BE2C (cell line): Measurements from ENCODE around the gene NEDD9.

Experiments used
- DNase-seq: peaks from one replicate; pipeline ENCODE4 v3.0.0-alpha.2; 2020
- H3K27me3 ChIP-seq: fragments of 250-450 bp; sonication (Bioruptor Pico); 2 replicates; pipeline ENCODE4 v1.5.1; 2020; ENCODE audit warnings: mild to moderate bottlenecking
- H3K36me3 ChIP-seq: fragments of 250-450 bp; sonication (Bioruptor Pico); 2 replicates; pipeline ENCODE4 v1.5.1; 2020; ENCODE audit warnings: mild to moderate bottlenecking
- H3K4me1 ChIP-seq: fragments of 250-450 bp; sonication (Bioruptor Pico); 2 replicates; pipeline ENCODE4 v1.5.1; 2020
- H3K4me3 ChIP-seq: 2 replicates; pipeline ENCODE4 v1.5.1; 2011; ENCODE audit warnings: low read depth, low read length
- H3K9me3 ChIP-seq: fragments of 250-450 bp; sonication (Bioruptor Pico); 2 replicates; pipeline ENCODE4 v1.5.1; 2020
- TF ChIP-seq, protein P1 (sequence below): IDR thresholded peaks from 2 replicates; pipeline ENCODE4 v1.5.1; 2012; ENCODE audit warnings: mild to moderate bottlenecking, low read depth, low read length

NEDD9 gene

DNA sequence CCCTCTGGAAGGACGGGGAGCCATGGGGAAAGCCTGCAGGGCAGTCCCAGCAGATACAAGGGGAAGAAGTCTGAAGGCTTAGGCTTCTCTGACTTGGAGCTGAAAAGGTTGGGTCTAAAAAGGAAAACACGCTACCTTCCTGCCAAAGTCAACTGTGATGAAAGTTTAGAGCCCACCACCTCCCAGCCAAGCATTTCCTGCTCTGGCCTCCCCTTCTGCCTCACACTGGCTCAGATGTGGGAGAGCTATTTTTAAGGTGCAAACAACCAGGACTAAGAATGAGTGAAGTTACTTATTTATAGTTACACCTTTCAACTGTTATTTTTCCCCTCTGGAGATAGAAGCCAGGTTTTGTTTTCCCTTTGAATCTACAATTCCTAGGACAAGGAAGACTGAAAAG, 21.2 kb downstream of the NEDD9 start:
- H3K36me3 ChIP-seq, result no peaks in the 10 kb centered on the region
- H3K4me1 ChIP-seq, result no peaks in the 10 kb centered on the region
- H3K27me3 ChIP-seq, result no peaks in the 10 kb centered on the region
- no peak for DNase-seq
- TF ChIP-seq, protein P1, sequence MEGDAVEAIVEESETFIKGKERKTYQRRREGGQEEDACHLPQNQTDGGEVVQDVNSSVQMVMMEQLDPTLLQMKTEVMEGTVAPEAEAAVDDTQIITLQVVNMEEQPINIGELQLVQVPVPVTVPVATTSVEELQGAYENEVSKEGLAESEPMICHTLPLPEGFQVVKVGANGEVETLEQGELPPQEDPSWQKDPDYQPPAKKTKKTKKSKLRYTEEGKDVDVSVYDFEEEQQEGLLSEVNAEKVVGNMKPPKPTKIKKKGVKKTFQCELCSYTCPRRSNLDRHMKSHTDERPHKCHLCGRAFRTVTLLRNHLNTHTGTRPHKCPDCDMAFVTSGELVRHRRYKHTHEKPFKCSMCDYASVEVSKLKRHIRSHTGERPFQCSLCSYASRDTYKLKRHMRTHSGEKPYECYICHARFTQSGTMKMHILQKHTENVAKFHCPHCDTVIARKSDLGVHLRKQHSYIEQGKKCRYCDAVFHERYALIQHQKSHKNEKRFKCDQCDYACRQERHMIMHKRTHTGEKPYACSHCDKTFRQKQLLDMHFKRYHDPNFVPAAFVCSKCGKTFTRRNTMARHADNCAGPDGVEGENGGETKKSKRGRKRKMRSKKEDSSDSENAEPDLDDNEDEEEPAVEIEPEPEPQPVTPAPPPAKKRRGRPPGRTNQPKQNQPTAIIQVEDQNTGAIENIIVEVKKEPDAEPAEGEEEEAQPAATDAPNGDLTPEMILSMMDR, result no peak
- no peaks in the 10 kb centered on the region for H3K9me3 ChIP-seq
- H3K4me3 ChIP-seq, result no peak overlapping the region

DNA sequence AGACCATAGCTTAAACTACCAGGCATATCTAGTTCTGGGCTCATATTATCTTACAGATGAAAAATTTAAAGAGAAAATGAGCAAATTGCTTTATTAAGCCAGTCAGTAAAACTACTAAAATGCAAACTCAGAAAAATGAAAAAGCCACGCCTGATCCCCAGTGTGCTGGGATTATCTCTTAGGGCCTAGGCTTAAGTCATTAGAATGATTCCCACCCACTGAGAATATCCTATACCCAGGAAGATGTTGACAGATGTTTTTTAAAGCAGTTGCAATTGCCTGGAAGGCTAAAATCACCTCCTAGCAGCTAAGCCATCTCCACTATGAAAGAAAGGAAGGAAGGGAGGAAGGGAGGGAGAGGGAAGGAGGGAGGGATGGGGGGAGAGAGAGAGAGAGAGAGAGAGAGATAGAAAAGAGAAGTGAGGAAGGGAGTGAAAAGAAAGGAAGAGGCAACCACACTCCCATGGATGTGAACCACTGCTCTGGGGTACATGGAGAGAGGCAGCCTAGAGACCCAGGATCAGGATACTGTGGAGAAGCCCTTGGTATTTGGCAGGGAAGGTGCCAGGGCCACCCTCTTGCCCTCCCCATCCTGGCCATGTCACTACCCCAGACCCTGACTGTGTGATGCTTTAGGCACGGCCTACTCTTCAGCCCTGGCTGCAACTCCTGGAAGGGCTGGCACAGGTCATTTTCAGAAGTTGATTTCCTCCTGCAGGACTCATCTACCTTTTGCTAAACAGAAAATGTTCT, 21.9 kb downstream of the NEDD9 start:
- TF ChIP-seq, protein P1, result no peak
- H3K9me3 ChIP-seq, result no peaks in the 10 kb centered on the region
- no peaks in the 10 kb centered on the region for H3K36me3 ChIP-seq
- no peak for DNase-seq
- H3K27me3 ChIP-seq, result no peaks in the 10 kb centered on the region
- no peaks in the 10 kb centered on the region for H3K4me1 ChIP-seq
- H3K4me3 ChIP-seq, result no peak overlapping the region

DNA sequence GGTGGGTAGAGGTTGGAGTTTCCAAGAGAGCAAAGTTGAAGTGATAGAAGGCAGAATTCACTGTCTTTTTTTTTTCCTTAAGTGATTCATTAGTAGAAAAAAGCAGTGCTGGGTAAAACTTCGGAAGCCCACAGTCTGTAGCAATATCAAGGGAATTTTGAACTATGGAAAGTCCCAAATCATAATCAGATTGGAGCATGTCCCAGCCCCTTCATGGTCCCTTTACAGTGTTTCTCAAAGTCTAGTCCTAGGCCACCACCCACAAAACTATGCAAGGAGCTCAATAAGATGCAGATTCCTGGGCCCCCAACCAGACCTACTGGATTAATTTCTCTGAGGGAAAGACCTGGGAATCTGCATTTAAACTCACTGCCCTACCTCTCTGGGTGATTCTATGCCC, 22.6 kb downstream of the NEDD9 start:
- Histone ChIP-seq H3K27me3 (no peaks in the 10 kb centered on the region), H3K9me3 (no peaks in the 10 kb centered on the region), H3K4me1 (no peaks in the 10 kb centered on the region), H3K36me3 (no peaks in the 10 kb centered on the region), H3K4me3 (no peak overlapping the region)
- no peak for DNase-seq
- TF ChIP-seq, protein P1, result no peak

DNA sequence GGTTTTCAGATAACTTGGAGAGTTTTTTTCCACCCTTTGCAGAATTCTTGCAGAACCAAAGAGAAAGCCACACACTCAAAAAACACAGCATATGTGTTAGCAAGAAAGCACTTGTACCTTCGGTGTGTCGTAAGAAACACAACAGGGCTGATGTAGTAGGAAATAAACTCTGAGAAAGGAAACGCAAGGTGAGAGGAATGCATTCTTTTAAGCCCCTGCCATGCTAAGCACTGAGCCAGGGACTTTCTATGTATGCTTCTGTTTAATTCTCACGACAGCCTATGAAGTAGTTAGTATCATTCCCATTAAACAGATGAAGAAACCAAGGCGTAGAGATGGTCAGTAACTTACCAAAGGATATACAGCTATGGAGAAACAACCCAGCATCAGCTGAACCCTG, 23.1 kb downstream of the NEDD9 start:
- no peak for DNase-seq
- H3K36me3 ChIP-seq, result no peaks in the 10 kb centered on the region
- TF ChIP-seq, protein P1, result no peak
- H3K27me3 ChIP-seq, result no peaks in the 10 kb centered on the region
- no peaks in the 10 kb centered on the region for H3K9me3 ChIP-seq
- H3K4me3 ChIP-seq, result no peak overlapping the region
- H3K4me1 ChIP-seq, result no peaks in the 10 kb centered on the region

DNA sequence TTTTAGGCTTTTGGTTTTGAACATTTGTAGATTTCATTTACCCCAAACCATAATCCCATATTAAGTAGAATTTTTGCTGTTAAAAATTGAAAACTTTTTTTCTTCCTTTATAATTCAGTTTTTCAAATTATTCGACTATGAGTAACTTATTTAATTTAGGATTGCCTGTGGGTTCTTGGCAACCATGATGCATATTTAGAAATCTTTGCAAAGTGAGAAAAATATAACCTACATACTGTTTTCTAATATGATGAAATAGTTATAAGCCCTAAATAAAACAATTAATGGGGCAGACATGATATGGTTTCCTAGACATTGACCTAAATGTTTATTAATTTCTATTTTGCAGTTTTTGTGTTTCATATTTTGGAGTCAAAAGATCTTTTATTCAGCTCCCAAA, 23.6 kb downstream of the NEDD9 start:
- no peaks in the 10 kb centered on the region for H3K27me3 ChIP-seq
- H3K4me1 ChIP-seq, result no peaks in the 10 kb centered on the region
- TF ChIP-seq, protein P1, result no peak
- H3K36me3 ChIP-seq, result no peaks in the 10 kb centered on the region
- no peak overlapping the region for H3K4me3 ChIP-seq
- H3K9me3 ChIP-seq, result no peaks in the 10 kb centered on the region
- DNase-seq, result no peak

DNA sequence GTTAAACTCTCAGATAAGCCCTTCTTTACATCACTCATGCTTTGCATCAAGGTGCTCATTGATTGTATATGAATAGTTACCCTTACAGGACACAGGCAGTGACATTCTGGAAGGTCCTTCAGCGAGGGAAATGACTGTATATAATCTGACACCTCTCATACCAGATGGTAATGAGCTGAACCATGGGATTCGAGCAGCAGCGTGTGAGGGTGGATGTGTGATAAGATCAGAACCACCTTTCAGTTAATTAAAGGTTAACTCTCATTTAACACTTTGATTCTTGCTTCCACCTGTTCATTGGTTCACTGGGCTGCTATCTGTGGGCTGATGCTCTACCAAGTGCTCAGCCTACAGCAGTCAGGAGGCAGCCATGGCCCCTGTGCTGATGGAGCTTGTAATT, 24.2 kb downstream of the NEDD9 start:
- Histone ChIP-seq H3K27me3 (no peaks in the 10 kb centered on the region), H3K4me3 (no peak overlapping the region), H3K36me3 (no peaks in the 10 kb centered on the region), H3K9me3 (no peaks in the 10 kb centered on the region), H3K4me1 (no peaks in the 10 kb centered on the region)
- DNase-seq, result no peak
- TF ChIP-seq, protein P1, result no peak
